T-helper 17 cell (primary cell): Measurements from ENCODE around the gene CCDC134. TPM values are rescaled to one million over a fixed set of nuclear protein-coding genes. Genes with fewer than 3 reads are reported as not detected.
"Not testable (repeated sequence)": the region's sequence is repeated elsewhere in the genome, so short reads cannot be mapped to it uniquely, and the experiment has no call there.

Experiments
- ATAC-seq: fragments of 150-1000 bp; cut with Tn5 transposase; 2 replicates; pipeline ENCODE4 v1.10.0; 2021; ENCODE audit warnings: mild to moderate bottlenecking, moderate library complexity
- DNase-seq, 3 donors: peaks; one replicate each; pipeline versions ENCODE4 v3.0.0 to v3.0.0-alpha.2; 2020 to 2021
- H3K9me3 ChIP-seq: one replicate; pipeline ENCODE4 v1.7.0; 2013; ENCODE audit warnings: low read length, mild to moderate bottlenecking; ENCODE audit not compliant: control insufficient read depth, poor library complexity, severe bottlenecking
- H3K27ac Mint-ChIP-seq: one replicate; pipeline ENCODE4 v1.8.0; 2022; ENCODE audit warnings: mild to moderate bottlenecking, moderate library complexity, mixed read lengths
- H3K27me3 Mint-ChIP-seq: one replicate; pipeline ENCODE4 v1.8.0; 2022; ENCODE audit warnings: mixed read lengths
- H3K36me3 Mint-ChIP-seq: one replicate; pipeline ENCODE4 v1.8.0; 2022; ENCODE audit warnings: low read depth, mixed read lengths
- H3K4me1 Mint-ChIP-seq: one replicate; pipeline ENCODE4 v1.8.0; 2022; ENCODE audit warnings: mild to moderate bottlenecking, mixed read lengths
- H3K4me3 Mint-ChIP-seq: one replicate; pipeline ENCODE4 v1.8.0; 2022; ENCODE audit warnings: mild to moderate bottlenecking, moderate library complexity, mixed read lengths
- total RNA-seq, 4 donors: library from RNA in 2 of 4; stranded (reverse) in 2 of 4; gene quantifications; one replicate each; pipeline ENCODE4 v1.2.3 and lab custom pipeline; 2022 to 2026

Gene CCDC134
- total RNA-seq, 2 donors from 2014 or later, result 13.7 to 14.2 TPM

DNA sequence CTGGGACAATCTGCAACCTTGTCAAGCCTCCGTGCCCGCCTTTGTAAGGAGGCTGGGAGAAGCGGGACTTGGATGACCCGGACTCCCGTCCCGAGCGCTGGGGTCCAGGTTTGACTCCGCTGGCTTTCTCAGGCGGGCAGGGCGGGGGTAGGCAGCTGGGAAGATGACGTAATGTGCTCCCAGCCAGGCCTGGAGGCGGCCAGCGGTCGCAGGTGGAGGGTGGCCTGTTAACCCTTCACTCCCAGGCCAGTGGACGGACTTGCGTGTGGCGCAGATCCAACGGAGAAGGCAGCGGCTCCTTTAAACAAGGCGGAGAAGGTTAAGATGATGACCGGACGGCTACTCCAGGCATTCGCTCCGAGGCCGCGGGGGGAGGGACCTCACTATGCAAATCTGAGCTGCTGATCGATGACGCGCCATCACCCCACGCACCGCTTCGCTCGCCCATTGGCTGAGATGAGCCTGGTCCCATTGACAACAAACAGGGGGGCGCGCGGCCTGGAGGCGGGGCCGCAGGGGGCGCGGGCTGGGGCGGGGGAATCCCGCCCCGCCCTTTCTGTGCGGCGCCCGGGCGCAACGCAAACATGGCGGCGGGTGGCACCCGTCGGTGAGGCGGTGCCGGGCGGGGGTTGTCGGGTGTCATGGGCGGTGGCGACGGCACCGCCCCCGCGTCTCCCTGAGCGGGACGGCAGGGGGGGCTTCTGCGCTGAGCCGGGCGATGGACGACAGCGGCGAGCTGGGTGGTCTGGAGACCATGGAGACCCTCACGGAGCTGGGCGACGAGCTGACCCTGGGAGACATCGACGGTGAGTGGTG, 32.3 kb downstream of the CCDC134 start, which contains the start of gene SREBF2:
SREBF2 (plus strand) TSS at position 553 of the 816 bp plus-strand sequence; CDS start at position 719, 166 bp downstream.
- ATAC-seq (peak; percentile 94), DNase-seq (peak; percentile 96 to 98 (median 98))
- peak within 1 kb of the TSS; percentile 92 for H3K4me3 Mint-ChIP-seq
- H3K9me3 ChIP-seq, result no peaks in the 10 kb centered on the region
- H3K27me3 Mint-ChIP-seq, result no peaks in the 10 kb centered on the region
- peaks cover 34% of the 10 kb centered on the region for H3K4me1 Mint-ChIP-seq
- peak within 1 kb of the TSS; percentile 99 for H3K27ac Mint-ChIP-seq
- H3K36me3 Mint-ChIP-seq, result peaks cover 3% of the 10 kb centered on the region

DNA sequence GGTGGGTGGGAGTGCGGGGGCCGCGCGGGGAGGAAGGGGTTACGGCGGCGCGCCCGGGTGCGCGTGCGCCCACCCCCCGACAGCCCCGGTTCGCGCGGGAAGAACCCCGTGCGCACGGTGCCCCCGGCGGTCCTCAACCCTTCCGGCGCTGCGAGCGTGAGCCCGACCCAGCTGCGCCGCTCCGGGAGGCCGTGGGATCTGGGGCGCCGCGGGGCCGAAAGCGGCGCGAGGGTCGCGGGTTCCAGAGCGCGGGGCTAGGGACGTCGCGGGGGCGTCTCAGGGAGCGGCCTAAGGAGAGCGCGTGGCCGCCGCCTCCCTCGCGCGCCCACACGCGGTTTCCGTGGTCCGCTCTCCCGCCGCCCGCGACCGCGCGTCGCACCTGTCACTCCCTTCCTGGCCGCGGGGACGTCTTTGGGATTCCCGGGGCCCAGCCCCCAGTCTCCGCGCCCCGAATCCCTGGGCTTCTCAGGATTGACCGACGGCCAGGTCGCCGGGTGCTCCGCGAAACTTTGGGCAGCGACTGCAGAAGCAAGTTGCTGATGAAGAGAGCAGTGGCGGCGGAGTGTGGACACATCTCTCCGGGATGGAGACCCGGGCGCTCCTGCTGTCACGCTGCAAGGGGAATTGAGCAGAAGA, 33.0 kb downstream of the CCDC134 start:
- H3K36me3 Mint-ChIP-seq, result peaks cover 6% of the 10 kb centered on the region
- no peaks in the 10 kb centered on the region for H3K27me3 Mint-ChIP-seq
- ATAC-seq (peak; percentile 8), DNase-seq (peak; percentile 21 to 50 (median 46))
- H3K4me1 Mint-ChIP-seq, result peaks cover 36% of the 10 kb centered on the region
- no peaks in the 10 kb centered on the region for H3K9me3 ChIP-seq
- peak overlapping the region; percentile 92 for H3K4me3 Mint-ChIP-seq
- H3K27ac Mint-ChIP-seq, result peak overlapping the region; percentile 92

- DNase-seq, result no peak
- Mint-ChIP-seq H3K4me1 (peaks cover 41% of the 10 kb centered on the region), H3K36me3 (peaks cover 6% of the 10 kb centered on the region), H3K27ac (peak overlapping the region; percentile 92), H3K27me3 (no peaks in the 10 kb centered on the region), H3K4me3 (peak overlapping the region; percentile 92)
- no peak for ATAC-seq
- H3K9me3 ChIP-seq, result no peaks in the 10 kb centered on the region
Measured at GRCh38 chr22:41834005-41834944, 33.8 kb downstream of the CCDC134 start.

GRCh38 chr22:41835462-41835861, 35.0 kb downstream of the CCDC134 start:
- H3K9me3 ChIP-seq, H3K36me3 Mint-ChIP-seq, DNase-seq, H3K27me3 Mint-ChIP-seq, H3K4me3 Mint-ChIP-seq, ATAC-seq: not testable (repeated sequence)
- Mint-ChIP-seq H3K27ac (peak overlapping the region; percentile 37), H3K4me1 (peaks cover 42% of the 10 kb centered on the region)

DNA sequence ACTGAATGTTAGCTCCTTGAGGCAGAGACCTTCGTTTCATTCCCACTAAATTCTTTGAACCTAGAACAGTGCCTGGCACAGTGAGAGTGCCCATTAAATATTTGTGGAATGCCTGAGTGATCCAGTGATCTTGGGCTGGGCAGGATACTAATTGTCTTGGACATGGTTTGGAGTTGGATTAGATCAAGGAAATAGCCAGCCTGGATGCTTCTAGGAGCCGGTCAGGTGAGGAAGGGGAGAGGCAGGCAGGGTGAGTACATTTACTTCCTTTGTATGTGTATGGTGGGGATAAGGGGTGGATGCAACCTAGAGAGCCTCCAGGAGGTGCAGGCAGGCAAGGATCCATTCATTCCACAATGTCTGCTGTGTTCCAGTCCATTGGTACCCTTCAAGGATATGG, 36.1 kb downstream of the CCDC134 start:
- Mint-ChIP-seq H3K36me3 (peaks cover 6% of the 10 kb centered on the region), H3K4me3 (no peak overlapping the region), H3K27me3 (no peaks in the 10 kb centered on the region), H3K4me1 (peaks cover 48% of the 10 kb centered on the region), H3K27ac (peak overlapping the region; percentile 37)
- DNase-seq (no peak), ATAC-seq (no peak)
- no peaks in the 10 kb centered on the region for H3K9me3 ChIP-seq

DNA sequence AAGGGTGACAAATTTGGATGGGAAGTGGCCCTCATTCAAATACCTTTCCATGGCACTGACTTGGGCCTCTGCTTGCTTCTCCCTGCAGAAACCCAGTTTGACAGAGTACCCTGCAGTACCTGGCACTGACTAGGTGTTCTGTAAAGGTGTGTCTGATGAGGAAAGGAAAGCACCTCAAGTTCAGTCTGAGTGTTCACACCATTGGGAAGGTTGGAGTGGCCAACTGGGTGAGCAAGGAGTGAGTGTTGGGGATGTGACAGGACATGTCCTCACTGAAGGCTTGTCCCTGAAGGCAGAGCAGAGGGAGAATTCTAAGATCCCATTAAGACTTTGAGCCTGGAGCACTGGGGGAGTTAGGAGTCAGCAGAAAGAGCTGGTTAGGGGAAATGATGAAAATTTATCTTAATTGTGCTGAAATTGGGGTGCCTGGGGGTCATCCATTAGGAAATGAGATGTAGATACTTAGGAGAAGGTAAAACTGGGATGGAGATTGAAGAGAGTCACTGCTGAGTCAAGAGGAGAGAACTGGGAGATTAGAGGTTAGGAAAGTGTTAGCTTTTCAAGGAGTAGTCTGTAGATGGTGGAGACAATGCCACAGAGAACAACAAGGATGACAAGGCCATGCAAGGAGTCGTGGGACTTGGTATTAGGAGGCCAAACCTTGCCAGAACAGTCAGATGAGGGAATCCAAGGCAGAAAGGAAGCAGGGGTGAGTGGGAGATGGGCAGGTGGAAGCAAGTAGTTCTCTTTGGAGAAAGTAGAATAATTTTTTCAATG, 38.6 kb downstream of the CCDC134 start:
- Mint-ChIP-seq H3K4me3 (no peak overlapping the region), H3K4me1 (peaks cover 48% of the 10 kb centered on the region), H3K27me3 (no peaks in the 10 kb centered on the region), H3K36me3 (peaks cover 6% of the 10 kb centered on the region), H3K27ac (peak overlapping the region; percentile 79)
- H3K9me3 ChIP-seq, result no peaks in the 10 kb centered on the region
- ATAC-seq (no peak), DNase-seq (no peak)

GRCh38 chr22:41840216-41840615, 39.7 kb downstream of the CCDC134 start:
- ATAC-seq, result no peak
- Mint-ChIP-seq H3K27ac (peak overlapping the region; percentile 79), H3K4me1 (peaks cover 46% of the 10 kb centered on the region), H3K36me3 (peaks cover 6% of the 10 kb centered on the region), H3K4me3 (no peak overlapping the region), H3K27me3 (no peaks in the 10 kb centered on the region)
- no peaks in the 10 kb centered on the region for H3K9me3 ChIP-seq
- no peak for DNase-seq

GRCh38 chr22:41841085-41841712, 40.7 kb downstream of the CCDC134 start:
- DNase-seq, result no peak
- Mint-ChIP-seq H3K27me3 (no peaks in the 10 kb centered on the region), H3K27ac (peak overlapping the region; percentile 79), H3K4me3 (no peak overlapping the region), H3K36me3 (peaks cover 9% of the 10 kb centered on the region), H3K4me1 (peaks cover 54% of the 10 kb centered on the region)
- no peaks in the 10 kb centered on the region for H3K9me3 ChIP-seq
- ATAC-seq, result no peak

DNA sequence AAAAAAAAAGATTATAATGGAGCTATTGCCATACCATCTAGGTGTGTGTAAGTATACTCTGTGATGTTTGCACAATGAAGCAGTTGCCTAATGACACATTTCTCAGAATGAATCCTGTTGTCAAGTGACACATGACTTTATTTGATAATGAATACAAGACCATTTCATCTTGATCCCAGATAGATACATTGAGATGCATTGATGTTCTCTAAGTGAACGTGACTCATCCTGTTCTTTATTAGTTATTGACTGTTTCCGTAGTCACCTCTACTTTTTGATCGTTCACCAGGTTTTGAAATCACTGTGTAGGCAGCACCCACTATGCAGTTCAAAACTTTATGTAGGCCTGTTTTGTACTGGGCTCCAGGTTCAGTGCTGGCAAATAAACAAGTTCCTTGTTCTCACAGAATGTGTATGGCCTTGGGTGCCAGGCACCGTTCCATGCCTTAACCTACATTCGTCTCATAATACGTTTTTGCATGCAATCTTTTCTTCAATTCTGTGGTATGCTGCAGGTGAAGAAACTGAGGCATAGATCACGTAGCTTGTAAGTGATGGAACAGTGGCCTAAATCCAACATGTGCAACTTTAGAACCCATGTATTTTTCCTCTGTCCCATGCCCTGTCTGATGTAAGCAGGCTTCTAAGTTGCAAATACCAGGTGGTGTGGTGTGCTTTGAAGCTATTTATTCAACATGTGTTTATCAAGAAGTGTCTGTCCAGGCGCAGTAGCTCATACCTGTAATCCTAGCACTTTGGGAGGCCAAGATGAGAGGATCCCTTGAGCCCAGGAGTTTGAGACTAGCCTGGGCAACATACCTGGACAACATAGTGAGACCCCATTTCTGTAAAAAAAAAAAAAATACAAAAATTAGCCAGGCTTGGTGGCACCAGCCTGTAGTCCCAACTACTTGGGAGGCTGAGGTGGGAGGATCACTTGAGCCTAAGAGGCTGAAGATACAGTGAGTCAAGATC, 42.8 kb downstream of the CCDC134 start:
- peaks cover 52% of the 10 kb centered on the region for H3K4me1 Mint-ChIP-seq
- no peaks in the 10 kb centered on the region for H3K27me3 Mint-ChIP-seq
- ATAC-seq, result peak; percentile 32
- peaks cover 6% of the 10 kb centered on the region for H3K36me3 Mint-ChIP-seq
- no peak for DNase-seq
- H3K27ac Mint-ChIP-seq, result peak overlapping the region; percentile 87
- peak overlapping the region; percentile 9 for H3K4me3 Mint-ChIP-seq
- no peaks in the 10 kb centered on the region for H3K9me3 ChIP-seq

DNA sequence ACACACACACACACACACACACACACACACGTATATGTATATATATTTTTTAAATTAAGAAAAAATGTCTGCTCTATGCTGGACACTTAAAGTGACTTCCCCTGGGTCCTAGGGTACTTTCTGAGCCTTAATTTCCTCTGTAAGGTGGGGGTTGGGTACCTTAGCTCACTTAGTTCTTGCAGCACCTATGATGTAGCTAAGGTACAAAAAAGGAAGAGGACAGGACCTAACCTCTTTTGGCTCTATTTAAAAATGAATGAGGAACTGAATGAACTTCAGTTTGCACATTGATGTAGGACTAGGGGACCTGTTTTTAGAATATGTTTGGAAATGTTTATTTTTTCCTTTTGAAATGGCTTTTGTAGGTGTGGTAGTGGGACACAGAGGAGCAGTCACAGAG, 43.6 kb downstream of the CCDC134 start:
- ATAC-seq (no peak), DNase-seq (no peak)
- Mint-ChIP-seq H3K27me3 (no peaks in the 10 kb centered on the region), H3K27ac (peak overlapping the region; percentile 45), H3K36me3 (peaks cover 6% of the 10 kb centered on the region), H3K4me1 (peaks cover 49% of the 10 kb centered on the region), H3K4me3 (no peak overlapping the region)
- no peaks in the 10 kb centered on the region for H3K9me3 ChIP-seq

GRCh38 chr22:41844513-41844912, 44.0 kb downstream of the CCDC134 start:
- Mint-ChIP-seq H3K36me3 (peaks cover 6% of the 10 kb centered on the region), H3K4me3 (no peak overlapping the region), H3K27me3 (no peaks in the 10 kb centered on the region), H3K27ac (peak overlapping the region; percentile 45), H3K4me1 (peaks cover 46% of the 10 kb centered on the region)
- H3K9me3 ChIP-seq, result no peaks in the 10 kb centered on the region
- ATAC-seq (no peak), DNase-seq (no peak)
